ENCODE measurements around the gene DTNA. TPM values are rescaled to one million over a fixed set of nuclear protein-coding genes. Genes with fewer than 3 reads are reported as not detected.

The DTNA gene
- total and polyA plus RNA-seq, 2 donors (not counting 1 experiment from before 2014, with no cell fraction given) = 38.8 to 49.8 TPM

GRCh38 chr18:34841891-34842290 lies 131.8 kb downstream of the DTNA start:
- Histone ChIP-seq H3K79me2 (ENCODE audit: control insufficient read depth, insufficient read depth, low read length) (no peaks in the 10 kb centered on the region), H3K27ac (ENCODE audit: insufficient read depth, low read length) (no peak overlapping the region), H3K4me2 (ENCODE audit: extremely low read depth, insufficient read depth, low read length) (no peak overlapping the region), H3K27me3 (ENCODE audit: control insufficient read depth, insufficient read depth, low read length) (no peaks in the 10 kb centered on the region), H3K4me3 (replicated peaks in 1 of 4; ENCODE audit: control extremely low read depth in 1 of 4, insufficient read depth in 1 of 4, low read depth in 3 of 4, low read length in 4 of 4) (no peak overlapping the region), H3K4me1 (ENCODE audit: control insufficient read depth, extremely low read depth, insufficient read depth, low read length) (no peaks in the 10 kb centered on the region), H3K9ac (ENCODE audit: insufficient read depth, low read length) (no peak overlapping the region), H3K36me3 (ENCODE audit: control insufficient read depth, insufficient read depth, low read length) (no peaks in the 10 kb centered on the region), H3K9me3 (ENCODE audit: control insufficient read depth, insufficient read depth, low read depth, low read length) (no peaks in the 10 kb centered on the region), H2AFZ (ENCODE audit: low read length) (no peak overlapping the region), H4K20me1 (ENCODE audit: control insufficient read depth, extremely low read depth, insufficient read depth, low read length) (no peaks in the 10 kb centered on the region)
- no peak for DNase-seq (ENCODE audit: low read depth in 2 of 2)
- TF ChIP-seq CTCF (conservative IDR thresholded peaks at IDR 0.05 in 1 of 2, IDR thresholded peaks at IDR 0.05 in 1 of 2; ENCODE audit: low read depth in 1 of 2, low read length in 2 of 2) = no peak
- TF ChIP-seq EZH2 (IDR thresholded peaks at IDR 0.05; ENCODE audit: low read length, missing control alignments) = no peak

- Histone ChIP-seq H3K9ac (ENCODE audit: insufficient read depth, low read length) (no peak overlapping the region), H3K9me3 (ENCODE audit: control insufficient read depth, insufficient read depth, low read depth, low read length) (no peaks in the 10 kb centered on the region), H3K4me1 (ENCODE audit: control insufficient read depth, extremely low read depth, insufficient read depth, low read length) (no peaks in the 10 kb centered on the region), H3K36me3 (ENCODE audit: control insufficient read depth, insufficient read depth, low read length) (no peaks in the 10 kb centered on the region), H3K27me3 (ENCODE audit: control insufficient read depth, insufficient read depth, low read length) (no peaks in the 10 kb centered on the region), H3K27ac (ENCODE audit: insufficient read depth, low read length) (no peak overlapping the region), H4K20me1 (ENCODE audit: control insufficient read depth, extremely low read depth, insufficient read depth, low read length) (no peaks in the 10 kb centered on the region), H3K4me2 (ENCODE audit: extremely low read depth, insufficient read depth, low read length) (no peak overlapping the region), H3K79me2 (ENCODE audit: control insufficient read depth, insufficient read depth, low read length) (no peaks in the 10 kb centered on the region), H2AFZ (ENCODE audit: low read length) (no peak overlapping the region), H3K4me3 (replicated peaks in 1 of 4; ENCODE audit: control extremely low read depth in 1 of 4, insufficient read depth in 1 of 4, low read depth in 3 of 4, low read length in 4 of 4) (no peak overlapping the region)
- DNase-seq (ENCODE audit: low read depth in 2 of 2) = no peak
- TF ChIP-seq EZH2 (IDR thresholded peaks at IDR 0.05; ENCODE audit: low read length, missing control alignments) (no peak), CTCF (conservative IDR thresholded peaks at IDR 0.05 in 1 of 2, IDR thresholded peaks at IDR 0.05 in 1 of 2; ENCODE audit: low read depth in 1 of 2, low read length in 2 of 2) (no peak)
These were observed 134.0 kb downstream of the DTNA start for GRCh38 chr18:34844072-34844471.

- Histone ChIP-seq H2AFZ (ENCODE audit: low read length) (no peak overlapping the region), H3K27me3 (ENCODE audit: control insufficient read depth, insufficient read depth, low read length) (no peaks in the 10 kb centered on the region), H3K79me2 (ENCODE audit: control insufficient read depth, insufficient read depth, low read length) (no peaks in the 10 kb centered on the region), H3K4me1 (ENCODE audit: control insufficient read depth, extremely low read depth, insufficient read depth, low read length) (no peaks in the 10 kb centered on the region), H3K4me2 (ENCODE audit: extremely low read depth, insufficient read depth, low read length) (no peak overlapping the region), H3K9me3 (ENCODE audit: control insufficient read depth, insufficient read depth, low read depth, low read length) (no peaks in the 10 kb centered on the region), H3K4me3 (replicated peaks in 1 of 4; ENCODE audit: control extremely low read depth in 1 of 4, insufficient read depth in 1 of 4, low read depth in 3 of 4, low read length in 4 of 4) (no peak overlapping the region), H3K27ac (ENCODE audit: insufficient read depth, low read length) (no peak overlapping the region), H3K36me3 (ENCODE audit: control insufficient read depth, insufficient read depth, low read length) (no peaks in the 10 kb centered on the region), H4K20me1 (ENCODE audit: control insufficient read depth, extremely low read depth, insufficient read depth, low read length) (no peaks in the 10 kb centered on the region), H3K9ac (ENCODE audit: insufficient read depth, low read length) (no peak overlapping the region)
- no peak for DNase-seq (ENCODE audit: low read depth in 2 of 2)
- TF ChIP-seq EZH2 (IDR thresholded peaks at IDR 0.05; ENCODE audit: low read length, missing control alignments) (no peak), CTCF (conservative IDR thresholded peaks at IDR 0.05 in 1 of 2, IDR thresholded peaks at IDR 0.05 in 1 of 2; ENCODE audit: low read depth in 1 of 2, low read length in 2 of 2) (no peak)
These were observed 134.8 kb downstream of the DTNA start for GRCh38 chr18:34844732-34845459.

All from fibroblast of lung (primary cell).